Testis (tissue), 2 donors: Measurements from ENCODE around the gene GRK5.

ENCODE experiments used
- CTCF ChIP-seq, 3 experiments: fragments of 450-650 bp in 2 of 3; fragments of 200-600 bp in 1 of 3; sonication (generic) in 1 of 3; IDR thresholded peaks; one replicate each; pipeline ENCODE4 v1.5.1; 2016 to 2019; ENCODE audit warnings: antibody characterized with exemption in 3 of 3, mild to moderate bottlenecking in 2 of 3, moderate library complexity in 1 of 3
- POLR2A ChIP-seq: fragments of 450-650 bp; IDR thresholded peaks from one replicate; pipeline ENCODE4 v1.6.1; 2017; ENCODE audit warnings: antibody characterized with exemption, mild to moderate bottlenecking, moderate library complexity

DNA sequence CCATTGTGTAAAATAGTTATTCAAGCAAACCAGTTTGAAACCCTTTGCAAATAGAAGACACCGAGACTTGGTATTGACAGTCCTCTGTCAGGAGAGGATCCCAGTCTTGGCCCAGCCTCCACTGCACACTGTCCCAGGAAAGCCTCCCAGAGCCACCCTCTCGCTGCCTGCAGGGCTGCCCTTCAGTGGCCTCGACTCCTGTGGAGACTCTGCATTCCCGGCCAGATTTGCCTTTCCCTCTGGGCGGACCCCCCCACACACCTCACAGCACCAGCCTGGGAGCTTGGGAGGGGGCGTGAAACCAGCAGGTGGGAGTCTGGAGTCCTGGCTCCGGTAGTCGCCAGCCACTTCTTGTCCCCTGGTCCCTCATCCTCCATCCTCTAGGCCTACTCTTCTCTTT, 48.7 kb downstream of the GRK5 start:
- TF ChIP-seq POLR2A (no peak), CTCF (IDR thresholded peaks at IDR 0.05) (no peak)
